Common myeloid progenitor, CD34-positive (primary cell): ENCODE results near the gene RMND5B.

Source experiments
- CTCF ChIA-PET: fragments of 350-600 bp; sonication (Branson Sonifier 250); formaldehyde crosslinking; loops from one replicate; lab custom pipeline; 2021; ENCODE audit warnings: antibody characterized with exemption; lab: Charles Lee
- POLR2A ChIA-PET: fragments of 350-600 bp; sonication (Branson Sonifier 250); formaldehyde crosslinking; loops from one replicate; lab custom pipeline; 2021; ENCODE audit warnings: antibody characterized with exemption; lab: Charles Lee
- DNase-seq, 3 donors: peaks; one replicate each; pipeline versions ENCODE4 v3.0.0 to v3.0.0-alpha.2; 2013
- H3K27ac ChIP-seq, 2 experiments: 1 replicate in 1 of 2; 2 replicates in 1 of 2; pipeline ENCODE4 v1.7.0; 2013; ENCODE audit warnings: inconsistent platforms in 2 of 2, low read length in 2 of 2, mild to moderate bottlenecking in 2 of 2, low read depth in 1 of 2, moderate library complexity in 1 of 2; ENCODE audit not compliant: severe bottlenecking in 2 of 2, insufficient read depth in 1 of 2, poor library complexity in 1 of 2
- H3K27me3 ChIP-seq, 5 experiments: replicated peaks in 2 of 5; 1 replicate in 3 of 5; 2 replicates in 2 of 5; pipeline versions ENCODE4 v1.6.1 to v1.7.0; 2013; ENCODE audit warnings: low read length in 4 of 5, mild to moderate bottlenecking in 2 of 5, moderate library complexity in 2 of 5, inconsistent platforms in 1 of 5; ENCODE audit not compliant: insufficient read depth in 5 of 5, control insufficient read depth in 4 of 5
- H3K36me3 ChIP-seq, 4 experiments: 1 replicate in 2 of 4; 2 replicates in 2 of 4; pipeline versions ENCODE4 v1.6.1 to v1.7.0; 2013; ENCODE audit warnings: low read length in 3 of 4, control low read depth in 1 of 4, mild to moderate bottlenecking in 1 of 4; ENCODE audit not compliant: control insufficient read depth in 4 of 4, insufficient read depth in 4 of 4
- H3K4me1 ChIP-seq, 4 experiments: 1 replicate in 3 of 4; 2 replicates in 1 of 4; pipeline versions ENCODE4 v1.6.1 to v1.7.1; 2013; ENCODE audit warnings: low read length in 3 of 4, mild to moderate bottlenecking in 3 of 4, control low read depth in 1 of 4, inconsistent platforms in 1 of 4, moderate library complexity in 1 of 4; ENCODE audit not compliant: control insufficient read depth in 4 of 4, insufficient read depth in 4 of 4; ENCODE audit errors: control extremely low read depth in 1 of 4
- H3K4me3 ChIP-seq, 7 experiments: 1 replicate in 4 of 7; 2 replicates in 3 of 7; pipeline versions ENCODE4 v1.5.1 to v1.7.0; 2013; ENCODE audit warnings: mild to moderate bottlenecking in 7 of 7, low read length in 6 of 7, moderate library complexity in 6 of 7, inconsistent platforms in 2 of 7, low read depth in 2 of 7, control low read depth in 1 of 7; ENCODE audit not compliant: insufficient read depth in 4 of 7, control insufficient read depth in 1 of 7; ENCODE audit errors: extremely low read depth in 1 of 7
- H3K9me3 ChIP-seq, 5 experiments: 1 replicate in 4 of 5; 2 replicates in 1 of 5; pipeline versions ENCODE4 v1.6.1 to v1.7.1; 2013; ENCODE audit warnings: low read length in 4 of 5, mild to moderate bottlenecking in 2 of 5, inconsistent platforms in 1 of 5, low read depth in 1 of 5, moderate library complexity in 1 of 5; ENCODE audit not compliant: control insufficient read depth in 4 of 5, insufficient read depth in 2 of 5; ENCODE audit errors: control extremely low read depth in 1 of 5
- WGBS: methylation state at CpG from one replicate; pipeline ENCODE4 v1.1.5; 2013; ENCODE audit not compliant: insufficient coverage; 5-methylcytosine and 5-hydroxymethylcytosine counted together

Gene RMND5B

GRCh38 chr5:178149199-178149932 is 18.6 kb downstream of the RMND5B start:
- Histone ChIP-seq H3K27ac (no peak overlapping the region), H3K4me3 (no peak overlapping the region), H3K27me3 (no peaks in the 10 kb centered on the region), H3K9me3 (no peaks in the 10 kb centered on the region), H3K36me3 (peaks cover 13 to 72% (median 44%) of the 10 kb centered on the region in 4 experiments), H3K4me1 (peaks cover 3 to 18% (median 13%) of the 10 kb centered on the region in 4 experiments)
- WGBS, result 95% methylated on average over 9 of the region's 11 CpGs
- POLR2A ChIA-PET, result interaction anchor here (0.6 to 0.7 kb wide), 2 partner anchors 39 to 73 kb away, joined by 3 read pairs; no protein-coding TSS in a partner anchor
- CTCF ChIA-PET, result interaction anchor here (0.8 to 24.2 kb wide), 13 partner anchors 13 to 73 kb away, joined by 3 to 458 read pairs (median 3); no protein-coding TSS in a partner anchor
- DNase-seq, result no peak

- H3K36me3 ChIP-seq, result peaks cover 13 to 65% (median 41%) of the 10 kb centered on the region in 4 experiments
- CTCF ChIA-PET, result interaction anchor here (1.5 to 24.2 kb wide), 2 partner anchors 16 to 74 kb away, joined by 6 to 458 read pairs; no protein-coding TSS in a partner anchor
Measured at GRCh38 chr5:178150977-178151734, 20.3 kb downstream of the RMND5B start.

GRCh38 chr5:178152491-178153444 is 22.0 kb downstream of the RMND5B start:
- no peak for DNase-seq
- Histone ChIP-seq H3K4me1 (peaks cover 3 to 19% (median 14%) of the 10 kb centered on the region in 4 experiments), H3K4me3 (peak overlapping the region; percentile 66 to 93 (median 82)), H3K27me3 (no peaks in the 10 kb centered on the region), H3K27ac (peak overlapping the region; percentile 40 to 67), H3K36me3 (peaks cover 7 to 48% (median 29%) of the 10 kb centered on the region in 4 experiments), H3K9me3 (no peaks in the 10 kb centered on the region)
- WGBS, result 41% methylated on average over 19 of the region's 31 CpGs
- CTCF ChIA-PET, result interaction anchor here (0.8 to 24.2 kb wide), 4 partner anchors 9 to 76 kb away, joined by 3 to 458 read pairs (median 3); no protein-coding TSS in a partner anchor
- POLR2A ChIA-PET, result interaction anchor here (0.6 to 0.9 kb wide), 2 partner anchors 10 to 52 kb away, joined by 3 to 4 read pairs; partner anchors contain the start of gene HNRNPAB

More at GRCh38 chr5:178150977-178151734, 20.3 kb downstream of the RMND5B start:
- DNase-seq, result no peak
- Histone ChIP-seq H3K27me3 (no peaks in the 10 kb centered on the region), H3K9me3 (no peaks in the 10 kb centered on the region), H3K4me1 (peaks cover 3 to 19% (median 14%) of the 10 kb centered on the region in 4 experiments), H3K27ac (no peak overlapping the region), H3K4me3 (no peak overlapping the region)
- POLR2A ChIA-PET, result no interaction called here
- 98% methylated on average over 11 of the region's 11 CpGs for WGBS

GRCh38 chr5:178153530-178154340 is 22.9 kb downstream of the RMND5B start, which contains the start of gene NHP2:
TSS of gene NHP2 (minus strand) at chr5:178153885. CDS start at chr5:178153817, 68 bp downstream.
- 0% methylated on average over 47 of the region's 68 CpGs for WGBS
- Histone ChIP-seq H3K27ac (peak within 1 kb of the TSS; percentile 40 to 67), H3K9me3 (no peaks in the 10 kb centered on the region), H3K36me3 (peaks cover 3 to 39% (median 23%) of the 10 kb centered on the region in 4 experiments), H3K4me3 (peak within 1 kb of the TSS; percentile 66 to 93 (median 82)), H3K4me1 (peaks cover 3 to 19% (median 14%) of the 10 kb centered on the region in 4 experiments), H3K27me3 (no peaks in the 10 kb centered on the region)
- peak; percentile 97 to 99 (median 99) for DNase-seq
- ChIA-PET POLR2A (interaction anchor here (0.7 to 0.9 kb wide), 3 partner anchors 31 to 51 kb away, joined by 3 to 7 read pairs (median 3); partner anchors contain the start of gene HNRNPAB), CTCF (interaction anchor here (0.8 to 24.2 kb wide), 3 partner anchors 8 to 77 kb away, joined by 3 to 458 read pairs (median 3); no protein-coding TSS in a partner anchor)

GRCh38 chr5:178155065-178155464 is 24.3 kb downstream of the RMND5B start:
- peaks cover 3 to 26% (median 12%) of the 10 kb centered on the region in 4 experiments for H3K36me3 ChIP-seq
- H3K4me1 ChIP-seq, result peaks cover 3 to 17% (median 14%) of the 10 kb centered on the region in 4 experiments
- no peak for DNase-seq
- H3K4me3 ChIP-seq, result no peak overlapping the region
- H3K27ac ChIP-seq, result no peak overlapping the region
- H3K9me3 ChIP-seq, result no peaks in the 10 kb centered on the region
- ChIA-PET POLR2A (no interaction called here), CTCF (interaction anchor here (1.5 to 24.2 kb wide), 4 partner anchors 9 to 78 kb away, joined by 3 to 458 read pairs (median 5); no protein-coding TSS in a partner anchor)
- H3K27me3 ChIP-seq, result no peaks in the 10 kb centered on the region
- 94% methylated on average over 6 of the region's 8 CpGs for WGBS
